T follicular helper cell (primary cell): Measurements from ENCODE around the gene FAM171A2.
"Not testable (repeated sequence)": the region's sequence is repeated elsewhere in the genome, so short reads cannot be mapped to it uniquely, and the experiment has no call there.

Experiments used
- DNase-seq: peaks from one replicate; pipeline ENCODE4 v3.0.0-alpha.2; 2020; ENCODE audit warnings: low read depth
- total RNA-seq, 2 experiments: gene quantifications; one replicate each; lab custom pipeline; 2026; lab: John Stamatoyannopoulos, UW

Gene FAM171A2
- total RNA-seq, result 0 to 0.42 reads per million in 2 experiments

GRCh38 chr17:44363613-44364159, at the start of gene FAM171A2:
FAM171A2 (minus strand) TSS chr17:44363853; CDS start chr17:44363714, 139 bp downstream.
- peak; percentile 57 for DNase-seq

- DNase-seq, result no peak
Measured at GRCh38 chr17:44409309-44410028, 45.8 kb upstream of the FAM171A2 start.

GRCh38 chr17:44408786-44409185, 45.1 kb upstream of the FAM171A2 start:
- no peak for DNase-seq

GRCh38 chr17:44402564-44403172, 39.0 kb upstream of the FAM171A2 start:
- DNase-seq, result no peak

GRCh38 chr17:44400226-44400847, 36.7 kb upstream of the FAM171A2 start:
- no peak for DNase-seq

- no peak for DNase-seq
Measured at GRCh38 chr17:44398692-44399691, 35.3 kb upstream of the FAM171A2 start.

- no peak for DNase-seq
Measured at GRCh38 chr17:44397479-44398440, 34.1 kb upstream of the FAM171A2 start.

GRCh38 chr17:44396946-44397345, 33.3 kb upstream of the FAM171A2 start:
- no peak for DNase-seq

GRCh38 chr17:44394833-44395232, 31.2 kb upstream of the FAM171A2 start:
- no peak for DNase-seq

GRCh38 chr17:44394112-44394511, 30.5 kb upstream of the FAM171A2 start:
- DNase-seq, result not testable (repeated sequence)

- no peak for DNase-seq
Measured at GRCh38 chr17:44390250-44390870, 26.7 kb upstream of the FAM171A2 start.

- no peak for DNase-seq
Measured at GRCh38 chr17:44389723-44390202, 26.1 kb upstream of the FAM171A2 start.

GRCh38 chr17:44389281-44389680, 25.6 kb upstream of the FAM171A2 start, which contains the start of gene ITGA2B:
ITGA2B (minus strand) TSS chr17:44389649; CDS start chr17:44389473, 176 bp downstream.
- no peak for DNase-seq

- DNase-seq, result no peak
Measured at GRCh38 chr17:44387804-44388203, 24.2 kb upstream of the FAM171A2 start.

GRCh38 chr17:44386182-44386525, 22.5 kb upstream of the FAM171A2 start:
- no peak for DNase-seq

- DNase-seq, result peak; percentile 78
Measured at GRCh38 chr17:44385287-44386181, 21.9 kb upstream of the FAM171A2 start.

GRCh38 chr17:44384823-44385286, 21.2 kb upstream of the FAM171A2 start:
- no peak for DNase-seq

- no peak for DNase-seq
Measured at GRCh38 chr17:44384281-44384822, 20.7 kb upstream of the FAM171A2 start.
